Epithelial cell of proximal tubule (primary cell): ENCODE results near the gene CBFA2T2. TPM values are rescaled to one million over a fixed set of nuclear protein-coding genes. Genes with fewer than 3 reads are reported as not detected.
A peak's percentile ranks its signal among the peaks of the same experiment; 100 is the strongest.
"Not testable (repeated sequence)": the region's sequence is repeated elsewhere in the genome, so short reads cannot be mapped to it uniquely, and the experiment has no call there.

Experiments
- DNase-seq: peaks from one replicate; pipeline ENCODE4 v3.0.0-alpha.2; 2011; ENCODE audit warnings: low read depth
- H3K4me3 ChIP-seq: 2 replicates; pipeline ENCODE4 v1.5.1; 2011; ENCODE audit warnings: low read depth, mild to moderate bottlenecking, low read length
- CTCF ChIP-seq: conservative IDR thresholded peaks from 2 replicates; pipeline ENCODE4 v1.5.1; 2012; ENCODE audit warnings: low read depth, mild to moderate bottlenecking, low read length
- total RNA-seq: library from RNA; depleted of rRNA; stranded (reverse); fragments of >200 nt; gene quantifications from 2 replicates; pipeline ENCODE4 v1.2.3, GENCODE V29; 2015

Gene CBFA2T2
- total RNA-seq, 1 donor from 2014 or later, result 8.4 TPM

GRCh38 chr20:33584976-33585375 lies 95.1 kb downstream of the CBFA2T2 start:
- no peak overlapping the region for H3K4me3 ChIP-seq
- no peak for TF ChIP-seq CTCF
- DNase-seq, result no peak

- no peak overlapping the region for H3K4me3 ChIP-seq
- no peak for DNase-seq
- TF ChIP-seq CTCF, result no peak
These were observed 95.5 kb downstream of the CBFA2T2 start for GRCh38 chr20:33585413-33585812.

GRCh38 chr20:33589059-33589458 lies 99.2 kb downstream of the CBFA2T2 start:
- TF ChIP-seq CTCF, result no peak
- no peak overlapping the region for H3K4me3 ChIP-seq
- no peak for DNase-seq

- not testable (repeated sequence) for DNase-seq, H3K4me3 ChIP-seq
These were observed 102.0 kb downstream of the CBFA2T2 start for GRCh38 chr20:33591901-33592300.

- no peak overlapping the region for H3K4me3 ChIP-seq
- DNase-seq, result no peak
- no peak for TF ChIP-seq CTCF
These were observed 104.8 kb downstream of the CBFA2T2 start for GRCh38 chr20:33594743-33595142.

- peak; percentile 10 for TF ChIP-seq CTCF
- no peak overlapping the region for H3K4me3 ChIP-seq
- no peak for DNase-seq
These were observed 110.5 kb downstream of the CBFA2T2 start for GRCh38 chr20:33600414-33600813.

- DNase-seq, result no peak
- TF ChIP-seq CTCF, result no peak
- no peak overlapping the region for H3K4me3 ChIP-seq
These were observed 111.1 kb downstream of the CBFA2T2 start for GRCh38 chr20:33600981-33601380.

- no peak for TF ChIP-seq CTCF
- no peak overlapping the region for H3K4me3 ChIP-seq
- DNase-seq, result no peak
These were observed 112.0 kb downstream of the CBFA2T2 start for GRCh38 chr20:33601861-33602260.
